Lower lobe of right lung (tissue), 2 donors: ENCODE results near the gene PCDH9. TPM values are rescaled to one million over a fixed set of nuclear protein-coding genes. Genes with fewer than 3 reads are reported as not detected.

Experiments used
- ATAC-seq, 2 donors: fragments of 200-7000 bp; cut with Tn5 transposase; one replicate each; pipeline ENCODE4 v1.9.1; 2020 to 2022; ENCODE audit warnings: mild to moderate bottlenecking in 2 of 2, moderate library complexity in 2 of 2
- DNase-seq: peaks from one replicate; pipeline ENCODE4 v3.0.0-alpha.2; 2020
- H3K27ac ChIP-seq: fragments of 200-600 bp; one replicate; pipeline ENCODE4 v1.8.0; 2022
- H3K27me3 ChIP-seq: fragments of 200-600 bp; one replicate; pipeline ENCODE4 v1.8.0; 2022; ENCODE audit warnings: low read depth
- H3K36me3 ChIP-seq: fragments of 200-600 bp; one replicate; pipeline ENCODE4 v1.8.0; 2022; ENCODE audit warnings: mild to moderate bottlenecking
- H3K4me1 ChIP-seq: fragments of 200-600 bp; one replicate; pipeline ENCODE4 v1.8.0; 2022
- H3K4me3 ChIP-seq: fragments of 200-600 bp; one replicate; pipeline ENCODE4 v1.8.0; 2022; ENCODE audit warnings: mild to moderate bottlenecking
- H3K9me3 ChIP-seq: fragments of 200-600 bp; one replicate; pipeline ENCODE4 v1.8.0; 2022
- intact Hi-C: fragments of 100-400 bp; cut with DNase I; formaldehyde crosslinking; loops from one replicate; pipeline ENCODE4 v1.11.0; 2022
- total RNA-seq: library from RNA; stranded (reverse); fragmentation: NEBNext Ultra II Directional; extraction: Animal tissue kit (Norgen Biotek cat#: 25700); gene quantifications from one replicate; pipeline ENCODE4 v1.2.1, GENCODE V29; 2021
- TF ChIP-seq, protein P1 (sequence below): fragments of 200-600 bp; IDR thresholded peaks from one replicate; pipeline ENCODE4 v1.8.0; 2022; ENCODE audit warnings: antibody characterized with exemption, mild to moderate bottlenecking
- donor health status: DM: no; HTN: yes; CAD: no; lungs with severe emphysema.

The PCDH9 gene
- total RNA-seq, 1 donor from 2014 or later, result 8.9 TPM

DNA sequence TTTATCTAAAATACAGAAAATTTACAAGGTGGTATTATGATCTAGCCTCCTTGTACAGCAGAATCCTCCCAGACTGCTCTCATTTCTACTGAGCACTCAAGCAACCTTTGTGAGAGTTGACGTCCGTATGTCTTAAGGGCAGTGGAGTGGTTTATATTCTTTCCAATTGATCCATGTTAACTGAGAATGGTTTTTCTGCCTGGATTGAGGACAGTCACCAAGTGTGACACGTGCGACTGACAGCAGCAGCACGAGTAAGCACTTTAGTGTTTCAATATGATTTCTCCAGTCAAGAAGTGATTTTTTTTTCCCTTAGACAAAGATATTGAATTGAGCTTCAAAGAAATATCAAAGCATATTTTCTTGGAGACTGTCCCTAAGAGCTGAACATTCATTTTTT, 901.7 kb downstream of the PCDH9 start:
- TF ChIP-seq, protein P1, sequence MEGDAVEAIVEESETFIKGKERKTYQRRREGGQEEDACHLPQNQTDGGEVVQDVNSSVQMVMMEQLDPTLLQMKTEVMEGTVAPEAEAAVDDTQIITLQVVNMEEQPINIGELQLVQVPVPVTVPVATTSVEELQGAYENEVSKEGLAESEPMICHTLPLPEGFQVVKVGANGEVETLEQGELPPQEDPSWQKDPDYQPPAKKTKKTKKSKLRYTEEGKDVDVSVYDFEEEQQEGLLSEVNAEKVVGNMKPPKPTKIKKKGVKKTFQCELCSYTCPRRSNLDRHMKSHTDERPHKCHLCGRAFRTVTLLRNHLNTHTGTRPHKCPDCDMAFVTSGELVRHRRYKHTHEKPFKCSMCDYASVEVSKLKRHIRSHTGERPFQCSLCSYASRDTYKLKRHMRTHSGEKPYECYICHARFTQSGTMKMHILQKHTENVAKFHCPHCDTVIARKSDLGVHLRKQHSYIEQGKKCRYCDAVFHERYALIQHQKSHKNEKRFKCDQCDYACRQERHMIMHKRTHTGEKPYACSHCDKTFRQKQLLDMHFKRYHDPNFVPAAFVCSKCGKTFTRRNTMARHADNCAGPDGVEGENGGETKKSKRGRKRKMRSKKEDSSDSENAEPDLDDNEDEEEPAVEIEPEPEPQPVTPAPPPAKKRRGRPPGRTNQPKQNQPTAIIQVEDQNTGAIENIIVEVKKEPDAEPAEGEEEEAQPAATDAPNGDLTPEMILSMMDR, result no peak
- H3K36me3 ChIP-seq, result no peaks in the 10 kb centered on the region
- ATAC-seq (no peak), DNase-seq (no peak)
- no peak overlapping the region for H3K4me3 ChIP-seq
- no peaks in the 10 kb centered on the region for H3K4me1 ChIP-seq
- no peaks in the 10 kb centered on the region for H3K27me3 ChIP-seq
- H3K27ac ChIP-seq, result no peak overlapping the region
- H3K9me3 ChIP-seq, result no peaks in the 10 kb centered on the region
- intact Hi-C loops, result no loop called here

DNA sequence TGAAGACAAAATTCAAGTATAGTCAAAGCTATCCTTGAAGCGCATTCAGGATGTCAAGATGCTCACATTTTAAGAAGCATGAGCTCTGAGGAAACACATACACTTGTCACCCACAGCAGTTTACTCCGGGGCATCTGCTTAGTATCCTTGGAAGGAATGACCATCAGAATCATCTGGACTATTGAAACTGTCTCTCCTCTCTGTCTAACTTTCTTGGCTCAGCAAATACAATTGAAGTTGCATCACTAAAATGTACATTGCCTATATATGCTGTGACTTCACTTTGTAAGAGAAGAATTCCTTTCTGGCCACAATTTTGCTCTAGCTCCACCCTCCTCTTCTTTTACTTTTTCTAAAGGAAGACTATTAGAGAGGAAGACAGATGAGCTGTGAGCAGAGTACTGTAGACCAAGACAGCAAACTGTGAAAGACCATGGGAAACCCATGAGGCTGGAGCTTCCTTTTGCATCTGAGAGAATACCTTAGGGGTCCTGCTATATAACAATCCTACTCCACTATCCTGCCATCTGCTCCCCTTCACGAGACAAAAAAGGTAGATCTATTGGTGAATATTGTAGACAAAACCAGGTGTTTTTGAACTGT, 906.3 kb downstream of the PCDH9 start:
- intact Hi-C loops, result no loop called here
- H3K27me3 ChIP-seq, result no peaks in the 10 kb centered on the region
- H3K36me3 ChIP-seq, result no peaks in the 10 kb centered on the region
- H3K4me1 ChIP-seq, result no peaks in the 10 kb centered on the region
- no peak overlapping the region for H3K4me3 ChIP-seq
- H3K27ac ChIP-seq, result no peak overlapping the region
- ATAC-seq (no peak), DNase-seq (no peak)
- H3K9me3 ChIP-seq, result no peaks in the 10 kb centered on the region
- TF ChIP-seq, protein P1, result no peak

DNA sequence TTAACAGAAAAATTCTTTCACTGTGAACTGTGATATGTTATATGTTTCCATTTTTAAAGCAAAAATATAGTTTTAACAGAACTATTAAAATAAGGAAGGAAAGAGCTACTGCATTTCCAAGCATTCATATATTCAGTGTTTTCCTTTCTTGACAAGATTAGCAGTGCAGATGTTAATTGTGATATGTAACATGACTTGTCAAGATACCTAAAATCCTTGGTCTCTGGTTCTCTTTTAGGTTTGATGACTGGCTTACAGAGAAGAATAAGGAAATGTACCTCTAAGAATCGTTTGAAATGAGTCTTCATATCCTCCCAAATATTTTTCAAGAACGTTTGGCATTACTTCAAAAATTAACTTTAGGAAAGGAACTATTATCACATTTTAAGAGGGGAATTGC, 907.2 kb downstream of the PCDH9 start:
- ATAC-seq, result no peak
- no peaks in the 10 kb centered on the region for H3K9me3 ChIP-seq
- no peaks in the 10 kb centered on the region for H3K4me1 ChIP-seq
- no peaks in the 10 kb centered on the region for H3K36me3 ChIP-seq
- TF ChIP-seq, protein P1, result no peak
- H3K27me3 ChIP-seq, result no peaks in the 10 kb centered on the region
- H3K4me3 ChIP-seq, result no peak overlapping the region
- H3K27ac ChIP-seq, result no peak overlapping the region
- intact Hi-C loops, result no loop called here
- DNase-seq, result no peak

DNA sequence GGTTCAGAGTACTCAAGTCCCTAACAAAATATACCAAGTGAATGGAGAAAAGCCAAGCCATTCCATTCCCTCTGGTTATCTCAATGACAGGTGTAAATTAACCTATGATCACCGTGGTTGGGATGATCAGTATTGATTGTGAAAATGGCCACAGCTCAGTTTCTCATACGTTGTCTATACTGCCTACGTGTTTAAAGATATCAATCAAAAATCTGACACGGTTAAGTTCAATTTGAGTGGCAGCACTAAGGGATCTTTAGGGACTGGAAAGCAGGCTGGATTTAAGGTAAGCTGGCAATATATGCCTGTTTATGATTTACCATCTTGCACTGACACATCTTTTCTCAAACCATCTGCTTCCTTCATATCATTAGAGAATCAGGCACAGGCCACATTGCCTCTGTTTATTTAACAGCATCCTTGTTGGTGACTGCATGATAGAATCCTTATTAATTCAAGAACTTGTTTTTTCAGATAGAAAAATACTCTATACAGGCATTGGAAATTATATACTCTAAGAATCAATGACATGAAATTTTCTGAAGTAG, 907.9 kb downstream of the PCDH9 start:
- Histone ChIP-seq H3K9me3 (no peaks in the 10 kb centered on the region), H3K27ac (no peak overlapping the region), H3K27me3 (no peaks in the 10 kb centered on the region), H3K4me3 (no peak overlapping the region), H3K4me1 (no peaks in the 10 kb centered on the region), H3K36me3 (no peaks in the 10 kb centered on the region)
- no peak for ATAC-seq
- TF ChIP-seq, protein P1, result no peak
- intact Hi-C loops, result no loop called here
- DNase-seq, result no peak

DNA sequence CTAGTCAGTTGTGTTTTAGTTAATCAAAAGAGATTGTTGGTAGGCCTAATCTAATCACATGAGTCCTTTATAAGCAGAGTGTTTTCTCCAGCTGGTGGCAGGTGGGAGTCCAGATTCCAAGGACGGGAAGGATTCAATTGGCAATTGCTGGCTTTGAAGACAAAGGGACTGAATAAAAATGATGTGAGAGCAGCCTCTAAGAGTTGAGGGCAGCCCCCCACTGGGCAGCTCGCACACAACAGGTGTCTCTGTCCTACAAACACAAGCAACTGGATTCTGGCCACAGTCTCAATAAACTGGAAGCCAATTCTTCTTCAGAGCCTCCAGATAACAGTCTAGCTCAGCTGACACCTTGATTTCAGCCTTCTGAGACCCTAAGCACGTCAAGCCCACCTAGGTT, 915.2 kb downstream of the PCDH9 start:
- H3K36me3 ChIP-seq, result no peaks in the 10 kb centered on the region
- TF ChIP-seq, protein P1, result no peak
- H3K9me3 ChIP-seq, result no peaks in the 10 kb centered on the region
- ATAC-seq, result no peak
- no peaks in the 10 kb centered on the region for H3K27me3 ChIP-seq
- no peaks in the 10 kb centered on the region for H3K4me1 ChIP-seq
- intact Hi-C loops, result no loop called here
- H3K4me3 ChIP-seq, result no peak overlapping the region
- H3K27ac ChIP-seq, result no peak overlapping the region
- no peak for DNase-seq
